ENCODE results near the gene KRT78.

- TF ChIP-seq, protein P1, sequence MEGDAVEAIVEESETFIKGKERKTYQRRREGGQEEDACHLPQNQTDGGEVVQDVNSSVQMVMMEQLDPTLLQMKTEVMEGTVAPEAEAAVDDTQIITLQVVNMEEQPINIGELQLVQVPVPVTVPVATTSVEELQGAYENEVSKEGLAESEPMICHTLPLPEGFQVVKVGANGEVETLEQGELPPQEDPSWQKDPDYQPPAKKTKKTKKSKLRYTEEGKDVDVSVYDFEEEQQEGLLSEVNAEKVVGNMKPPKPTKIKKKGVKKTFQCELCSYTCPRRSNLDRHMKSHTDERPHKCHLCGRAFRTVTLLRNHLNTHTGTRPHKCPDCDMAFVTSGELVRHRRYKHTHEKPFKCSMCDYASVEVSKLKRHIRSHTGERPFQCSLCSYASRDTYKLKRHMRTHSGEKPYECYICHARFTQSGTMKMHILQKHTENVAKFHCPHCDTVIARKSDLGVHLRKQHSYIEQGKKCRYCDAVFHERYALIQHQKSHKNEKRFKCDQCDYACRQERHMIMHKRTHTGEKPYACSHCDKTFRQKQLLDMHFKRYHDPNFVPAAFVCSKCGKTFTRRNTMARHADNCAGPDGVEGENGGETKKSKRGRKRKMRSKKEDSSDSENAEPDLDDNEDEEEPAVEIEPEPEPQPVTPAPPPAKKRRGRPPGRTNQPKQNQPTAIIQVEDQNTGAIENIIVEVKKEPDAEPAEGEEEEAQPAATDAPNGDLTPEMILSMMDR (IDR thresholded peaks at IDR 0.05; ENCODE audit: low read depth, low read length), result no peak
- TF ChIP-seq EZH2phosphoT487 (IDR thresholded peaks at IDR 0.05; ENCODE audit: low read depth), result no peak
These were observed 57.3 kb downstream of the KRT78 start for GRCh38 chr12:52791271-52792184.
